ENCODE measurements around the gene FGD5.

FGD5 gene

GRCh38 chr3:14801031-14801430, 17.7 kb upstream of the FGD5 start:
- no peak for DNase-seq (ENCODE audit: low spot score)
- no peak for TF ChIP-seq CTCF (IDR thresholded peaks at IDR 0.05; ENCODE audit: borderline replicate concordance, control extremely low read depth, extremely low read depth, insufficient read depth, missing control alignments)
- in situ Hi-C loops (cut with MboI; ENCODE audit: low sequenced_read_pairs, unreplicated experiment): no loop called here

GRCh38 chr3:14801668-14802380, 16.9 kb upstream of the FGD5 start:
- no peak for TF ChIP-seq CTCF (IDR thresholded peaks at IDR 0.05; ENCODE audit: borderline replicate concordance, control extremely low read depth, extremely low read depth, insufficient read depth, missing control alignments)
- in situ Hi-C loops (cut with MboI; ENCODE audit: low sequenced_read_pairs, unreplicated experiment): no loop called here

GRCh38 chr3:14802381-14802731, 16.4 kb upstream of the FGD5 start:
- in situ Hi-C loops (cut with MboI; ENCODE audit: low sequenced_read_pairs, unreplicated experiment): no loop called here
- no peak for DNase-seq (ENCODE audit: low spot score)
- TF ChIP-seq CTCF (IDR thresholded peaks at IDR 0.05; ENCODE audit: borderline replicate concordance, control extremely low read depth, extremely low read depth, insufficient read depth, missing control alignments): no peak

More at GRCh38 chr3:14801668-14802380, 16.9 kb upstream of the FGD5 start:
- DNase-seq (ENCODE audit: low spot score): peak; percentile 69

- in situ Hi-C loops (cut with MboI; ENCODE audit: low sequenced_read_pairs, unreplicated experiment): no loop called here
- no peak for DNase-seq (ENCODE audit: low spot score)
- no peak for TF ChIP-seq CTCF (IDR thresholded peaks at IDR 0.05; ENCODE audit: borderline replicate concordance, control extremely low read depth, extremely low read depth, insufficient read depth, missing control alignments)
Observed at GRCh38 chr3:14803101-14803980, 15.4 kb upstream of the FGD5 start.

GRCh38 chr3:14803981-14804834, 14.6 kb upstream of the FGD5 start:
- no peak for TF ChIP-seq CTCF (IDR thresholded peaks at IDR 0.05; ENCODE audit: borderline replicate concordance, control extremely low read depth, extremely low read depth, insufficient read depth, missing control alignments)
- DNase-seq (ENCODE audit: low spot score): no peak
- in situ Hi-C loops (cut with MboI; ENCODE audit: low sequenced_read_pairs, unreplicated experiment): no loop called here
